H1 (cell line): ENCODE results near the gene ALK. TPM values are rescaled to one million over a fixed set of nuclear protein-coding genes. Genes with fewer than 3 reads are reported as not detected.

ENCODE experiments used
- CTCF ChIA-PET: fragments of 300-600 bp; sonication (Branson Sonifier 250); formaldehyde crosslinking; loops from one replicate; lab custom pipeline; 2021; ENCODE audit not compliant: partially characterized antibody; lab: Charles Lee
- POLR2A ChIA-PET: fragments of 300-600 bp; sonication (Branson Sonifier 250); formaldehyde crosslinking; loops from one replicate; lab custom pipeline; 2021; ENCODE audit warnings: inconsistent platforms; ENCODE audit not compliant: partially characterized antibody; lab: Charles Lee
- DNase-seq, 2 experiments: peaks; one replicate each; pipeline versions ENCODE4 v3.0.0 to v3.0.0-alpha.2; 2010 to 2022; ENCODE audit warnings: low spot score in 2 of 2, low read depth in 1 of 2, mixed read lengths in 1 of 2
- FAIRE-seq: peaks from 2 replicates; lab custom pipeline; 2011; peaks lifted over from hg19 to GRCh38; lab: Jason Lieb, UNC
- H2AFZ ChIP-seq: 2 replicates; pipeline ENCODE4 v1.8.1; 2012; ENCODE audit warnings: low read length, inconsistent platforms
- H2AK5ac ChIP-seq: 2 replicates; pipeline ENCODE4 v1.6.1; 2013; ENCODE audit warnings: low read depth, low read length
- H2BK120ac ChIP-seq: replicated peaks from 2 replicates; pipeline ENCODE3; 2013; ENCODE audit warnings: low read depth, low read length, inconsistent platforms
- H2BK12ac ChIP-seq: 2 replicates; pipeline ENCODE4 v1.6.1; 2013; ENCODE audit warnings: low read depth, low read length
- H2BK15ac ChIP-seq: 2 replicates; pipeline ENCODE4 v1.6.1; 2013; ENCODE audit warnings: low read length
- H2BK20ac ChIP-seq: 2 replicates; pipeline ENCODE4 v1.6.1; 2013; ENCODE audit warnings: low read length
- H2BK5ac ChIP-seq: 2 replicates; pipeline ENCODE4 v1.6.1; 2013; ENCODE audit warnings: low read depth, low read length
- H3K14ac ChIP-seq: 2 replicates; pipeline ENCODE4 v1.6.1; 2013; ENCODE audit warnings: inconsistent platforms; ENCODE audit not compliant: insufficient read length
- H3K18ac ChIP-seq: 2 replicates; pipeline ENCODE4 v1.6.1; 2013; ENCODE audit warnings: low read length; ENCODE audit errors: extremely low read depth
- H3K23ac ChIP-seq: 2 replicates; pipeline ENCODE4 v1.6.1; 2013; ENCODE audit warnings: inconsistent platforms; ENCODE audit not compliant: insufficient read length
- H3K23me2 ChIP-seq: 2 replicates; pipeline ENCODE4 v1.6.1; 2013; ENCODE audit warnings: low read depth, low read length
- H3K27ac ChIP-seq: 2 replicates; pipeline ENCODE4 v1.6.1; 2011; ENCODE audit warnings: low read depth, low read length, inconsistent platforms
- H3K27me3 ChIP-seq, 4 experiments: replicated peaks in 1 of 4; 1 replicate in 1 of 4; 2 replicates in 3 of 4; pipeline versions ENCODE4 v1.6.1 to v1.8.1; 2011 to 2013; ENCODE audit warnings: low read length in 3 of 4, mild to moderate bottlenecking in 3 of 4, inconsistent platforms in 2 of 4, mixed read lengths in 2 of 4, moderate library complexity in 1 of 4; ENCODE audit not compliant: control insufficient read depth in 3 of 4, insufficient read depth in 3 of 4; ENCODE audit errors: extremely low read depth in 1 of 4
- H3K36me3 ChIP-seq, 4 experiments: 2 replicates each; pipeline versions ENCODE4 v1.6.1 to v1.8.1; 2011 to 2013; ENCODE audit warnings: mild to moderate bottlenecking in 4 of 4, low read length in 3 of 4, moderate library complexity in 2 of 4, control low read depth in 1 of 4, inconsistent platforms in 1 of 4; ENCODE audit not compliant: insufficient read depth in 4 of 4, control insufficient read depth in 2 of 4
- H3K4ac ChIP-seq: replicated peaks from 2 replicates; pipeline ENCODE3; 2013; ENCODE audit warnings: low read length, low read depth, mixed read lengths, inconsistent platforms; ENCODE audit not compliant: insufficient read length
- H3K4me1 ChIP-seq, 4 experiments: replicated peaks in 1 of 4; 1 replicate in 1 of 4; 2 replicates in 3 of 4; pipeline versions ENCODE4 v1.6.1 to v1.8.1; 2011 to 2013; ENCODE audit warnings: low read length in 3 of 4, inconsistent platforms in 2 of 4, mixed read lengths in 1 of 4; ENCODE audit not compliant: insufficient read depth in 4 of 4, control insufficient read depth in 3 of 4
- H3K4me2 ChIP-seq, 2 experiments: 2 replicates each; pipeline versions ENCODE4 v1.6.1 to v1.8.1; 2011 to 2013; ENCODE audit warnings: low read depth in 2 of 2, low read length in 2 of 2, control low read depth in 1 of 2, inconsistent platforms in 1 of 2, mild to moderate bottlenecking in 1 of 2; ENCODE audit not compliant: insufficient read depth in 1 of 2
- H3K4me3 ChIP-seq, 4 experiments: fragments of 200-600, 300-600 bp in 1 of 4; sonication (generic), shearing (Covaris generic), sonication (Bioruptor Twin) in 1 of 4; 2 replicates each; pipeline versions ENCODE4 v1.5.1 to v1.8.1; 2011 to 2016; ENCODE audit warnings: low read length in 4 of 4, low read depth in 3 of 4, control low read depth in 2 of 4, inconsistent platforms in 2 of 4, mild to moderate bottlenecking in 2 of 4, mixed read lengths in 1 of 4, moderate library complexity in 1 of 4; ENCODE audit not compliant: insufficient read depth in 2 of 4; ENCODE audit errors: extremely low read depth in 1 of 4
- H3K56ac ChIP-seq: replicated peaks from 2 replicates; pipeline ENCODE3; 2013; ENCODE audit warnings: low read depth, mild to moderate bottlenecking, mixed read lengths, low read length, inconsistent platforms; ENCODE audit not compliant: insufficient read length
- H3K79me1 ChIP-seq: 2 replicates; pipeline ENCODE4 v1.6.1; 2013; ENCODE audit warnings: low read depth, low read length, control low read depth
- H3K79me2 ChIP-seq, 2 experiments: 2 replicates each; pipeline versions ENCODE4 v1.6.1 to v1.8.1; 2012 to 2013; ENCODE audit warnings: low read length in 2 of 2, mild to moderate bottlenecking in 2 of 2, inconsistent platforms in 1 of 2; ENCODE audit not compliant: insufficient read depth in 2 of 2, control insufficient read depth in 1 of 2
- H3K9ac ChIP-seq, 4 experiments: replicated peaks in 1 of 4; 1 replicate in 1 of 4; 2 replicates in 3 of 4; pipeline versions ENCODE4 v1.6.1 to v1.8.1; 2011 to 2013; ENCODE audit warnings: low read depth in 3 of 4, low read length in 3 of 4, control low read depth in 2 of 4, mild to moderate bottlenecking in 2 of 4, moderate library complexity in 2 of 4, inconsistent platforms in 1 of 4; ENCODE audit errors: extremely low read depth in 1 of 4
- H3K9me3 ChIP-seq, 2 experiments: 2 replicates each; pipeline versions ENCODE4 v1.6.1 to v1.8.1; 2012 to 2013; ENCODE audit warnings: mild to moderate bottlenecking in 2 of 2, moderate library complexity in 2 of 2, control low read depth in 1 of 2, inconsistent platforms in 1 of 2, low read depth in 1 of 2, low read length in 1 of 2, mixed read lengths in 1 of 2; ENCODE audit not compliant: insufficient read depth in 2 of 2
- H4K20me1 ChIP-seq, 2 experiments: replicated peaks in 1 of 2; 2 replicates each; pipeline versions ENCODE3 to v1.8.1; 2011 to 2013; ENCODE audit warnings: inconsistent platforms in 2 of 2, low read length in 2 of 2, mild to moderate bottlenecking in 1 of 2; ENCODE audit not compliant: insufficient read depth in 2 of 2, control insufficient read depth in 1 of 2
- H4K5ac ChIP-seq: 2 replicates; pipeline ENCODE4 v1.6.1; 2013; ENCODE audit warnings: low read length, low read depth, mixed read lengths, inconsistent platforms; ENCODE audit not compliant: insufficient read length
- H4K8ac ChIP-seq: 2 replicates; pipeline ENCODE4 v1.8.0; 2013; ENCODE audit warnings: mild to moderate bottlenecking, moderate library complexity, low read length, inconsistent platforms; ENCODE audit not compliant: insufficient read depth; ENCODE audit errors: extremely low read depth
- H4K91ac ChIP-seq: replicated peaks from 2 replicates; pipeline ENCODE3; 2013; ENCODE audit warnings: low read length, mixed read lengths, inconsistent platforms; ENCODE audit not compliant: insufficient read length
- CREB1 ChIP-seq: IDR thresholded peaks from 2 replicates; pipeline ENCODE4 v1.6.1; 2012; ENCODE audit warnings: inconsistent platforms
- EP300 ChIP-seq, 2 experiments: IDR thresholded peaks; 1 replicate in 1 of 2; 2 replicates in 1 of 2; pipeline ENCODE4 v1.6.1; 2011 to 2012; ENCODE audit warnings: low read depth in 2 of 2, low read length in 2 of 2, mild to moderate bottlenecking in 2 of 2, borderline replicate concordance in 1 of 2, inconsistent platforms in 1 of 2, moderate library complexity in 1 of 2
- JUN ChIP-seq: IDR thresholded peaks from 2 replicates; pipeline ENCODE4 v1.6.1; 2011; ENCODE audit warnings: low read depth, mild to moderate bottlenecking, improper control_type of control experiment, low read length
- PHF8 ChIP-seq: fragments of 200-600 bp; sonication (generic); conservative IDR thresholded peaks from 2 replicates; pipeline ENCODE4 v1.7.1; 2012; ENCODE audit warnings: low read depth, mild to moderate bottlenecking, inconsistent platforms, low read length, moderate library complexity
- RXRA ChIP-seq: IDR thresholded peaks from 2 replicates; pipeline ENCODE4 v1.6.1; 2011; ENCODE audit warnings: low read depth, mild to moderate bottlenecking, low read length, moderate library complexity; ENCODE audit not compliant: insufficient read depth
- SIRT6 ChIP-seq: IDR thresholded peaks from one replicate; pipeline ENCODE4 v1.7.1; 2012; ENCODE audit warnings: low read length, inconsistent platforms
- SIX5 ChIP-seq: IDR thresholded peaks from 2 replicates; pipeline ENCODE4 v1.6.1; 2011; ENCODE audit warnings: mild to moderate bottlenecking, low read depth, low read length
- TCF12 ChIP-seq: IDR thresholded peaks from 2 replicates; pipeline ENCODE4 v1.6.1; 2011; ENCODE audit warnings: low read depth, mild to moderate bottlenecking, low read length
- polyA plus RNA-seq, 7 experiments: library from polyadenylated mRNA; depleted of rRNA in 3 of 7; stranded (reverse) in 5 of 7; unstranded in 2 of 7; fragments of >200 nt in 5 of 7; fragments of 200-250 nt in 2 of 7; gene quantifications; 1 replicate in 5 of 7; 2 replicates in 1 of 7; 4 replicates in 1 of 7; pipeline versions ENCODE4 v1.2.1 to v1.2.3, GENCODE V29; 2011 to 2013; ENCODE audit warnings: missing spikeins in 2 of 7, mixed read lengths in 2 of 7
- total RNA-seq: library from RNA; stranded (reverse); fragmentation: NEBNext Ultra II Directional; extraction: Animal tissue kit (Norgen Biotek cat#: 25700); gene quantifications from 2 replicates; pipeline ENCODE4 v1.2.1, GENCODE V29; 2021
- TF ChIP-seq, protein P1 (sequence below): IDR thresholded peaks from 2 replicates; pipeline ENCODE4 v1.6.1; 2012; ENCODE audit warnings: low read length, inconsistent platforms

The ALK gene
- total and polyA plus RNA-seq, 2 of the 8 experiments (the other 6 are each of a cell fraction or from before 2014, with no cell fraction given) = 0.02 to 0.09 TPM

DNA sequence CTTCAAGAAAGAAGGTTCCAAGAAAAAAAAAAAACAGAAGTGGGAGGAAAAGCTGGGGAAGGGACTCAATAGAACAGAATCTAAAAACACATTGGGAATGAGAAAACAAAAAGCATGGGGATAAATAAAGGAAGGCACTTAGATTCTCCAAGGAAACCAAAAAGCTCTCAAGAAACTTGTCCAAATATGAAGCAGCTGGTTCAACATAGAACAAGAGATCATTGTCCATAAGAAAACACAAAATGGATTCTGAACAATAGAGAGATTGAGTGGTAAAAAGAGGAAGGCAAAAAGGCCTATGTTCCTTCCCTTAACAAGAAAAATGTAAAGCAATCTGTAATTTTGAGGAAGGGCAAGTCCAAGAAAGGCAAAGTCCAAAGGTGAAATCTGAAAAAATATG, 32.9 kb upstream of the ALK start:
- Histone ChIP-seq H3K4me1 (no peaks in the 10 kb centered on the region; a peak in 1 of 7 replicates), H4K5ac (no peak overlapping the region), H3K4ac (no peak overlapping the region), H3K14ac (no peak overlapping the region), H3K79me1 (no peaks in the 10 kb centered on the region), H2BK120ac (no peak overlapping the region), H3K4me3 (no peak overlapping the region), H3K23ac (no peak overlapping the region), H2AFZ (no peak overlapping the region), H2BK20ac (no peak overlapping the region), H3K36me3 (no peaks in the 10 kb centered on the region), H3K9ac (no peak overlapping the region), H3K56ac (no peak overlapping the region), H3K18ac (no peak overlapping the region), H3K79me2 (no peaks in the 10 kb centered on the region), H4K20me1 (no peaks in the 10 kb centered on the region), H3K9me3 (no peaks in the 10 kb centered on the region), H4K8ac (no peak overlapping the region), H3K27me3 (no peaks in the 10 kb centered on the region), H2BK15ac (no peak overlapping the region), H3K27ac (no peak overlapping the region), H3K4me2 (no peak overlapping the region), H2BK12ac (no peak overlapping the region), H2AK5ac (no peak overlapping the region), H2BK5ac (no peak overlapping the region), H4K91ac (no peak overlapping the region), H3K23me2 (no peaks in the 10 kb centered on the region)
- CTCF ChIA-PET = no interaction called here
- no peak for TF ChIP-seq EP300 (IDR thresholded peaks at IDR 0.05; ENCODE audit: borderline replicate concordance in 1 of 2, low read depth in 2 of 2, low read length in 2 of 2)
- TF ChIP-seq PHF8 = no peak
- TF ChIP-seq, protein P1, sequence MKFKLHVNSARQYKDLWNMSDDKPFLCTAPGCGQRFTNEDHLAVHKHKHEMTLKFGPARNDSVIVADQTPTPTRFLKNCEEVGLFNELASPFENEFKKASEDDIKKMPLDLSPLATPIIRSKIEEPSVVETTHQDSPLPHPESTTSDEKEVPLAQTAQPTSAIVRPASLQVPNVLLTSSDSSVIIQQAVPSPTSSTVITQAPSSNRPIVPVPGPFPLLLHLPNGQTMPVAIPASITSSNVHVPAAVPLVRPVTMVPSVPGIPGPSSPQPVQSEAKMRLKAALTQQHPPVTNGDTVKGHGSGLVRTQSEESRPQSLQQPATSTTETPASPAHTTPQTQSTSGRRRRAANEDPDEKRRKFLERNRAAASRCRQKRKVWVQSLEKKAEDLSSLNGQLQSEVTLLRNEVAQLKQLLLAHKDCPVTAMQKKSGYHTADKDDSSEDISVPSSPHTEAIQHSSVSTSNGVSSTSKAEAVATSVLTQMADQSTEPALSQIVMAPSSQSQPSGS = no peak
- no peak for TF ChIP-seq RXRA
- TF ChIP-seq JUN = no peak
- no peak for TF ChIP-seq SIRT6
- no peak for TF ChIP-seq TCF12
- no peak for TF ChIP-seq SIX5
- no peak for TF ChIP-seq CREB1
- POLR2A ChIA-PET = no interaction called here
- FAIRE-seq (no peak), DNase-seq (no peak)
